Measurements from ENCODE around the gene PRR12. TPM values are rescaled to one million over a fixed set of nuclear protein-coding genes. Genes with fewer than 3 reads are reported as not detected.

Gene PRR12
- total RNA-seq, 4 donors from 2014 or later: 13.5 to 39.6 (median 28.1) TPM

- TF ChIP-seq POLR2A (IDR thresholded peaks at IDR 0.05) (peak; percentile 28 to 46), CTCF (IDR thresholded peaks at IDR 0.05) (peak; percentile 76 to 92 (median 88))
- peak; percentile 68 to 90 (median 87) for DNase-seq
- peak overlapping the region in 2 of 4 donors; percentile 26 to 43 for H3K4me3 ChIP-seq
- no peaks in the 10 kb centered on the region for H3K9me3 ChIP-seq
- no peaks in the 10 kb centered on the region for H3K27me3 ChIP-seq
- H3K27ac ChIP-seq: peak overlapping the region; percentile 24 to 73 (median 44)
- no peaks in the 10 kb centered on the region for H3K36me3 ChIP-seq
- H3K4me1 ChIP-seq: peaks cover 0 to 12% (median 4%) of the 10 kb centered on the region in 4 donors
Measured at GRCh38 chr19:49672131-49672919, 81.3 kb downstream of the PRR12 start.

Small RNAs within 50 kb of the gene (small RNA-seq; reads per million reads assigned to genes)
- 0 reads per million in 2 donors for gene RF00019

Other genes with a start within 250 kb of the PRR12 start
- 10 to 100 TPM in 1 of 4 donors, 1 to 10 TPM in 3; 1.2 to 28.1 (median 7.9) TPM for gene TEAD2, start 228.8 kb upstream of the PRR12 start, total RNA-seq
- not detected for gene DKKL1, start 227.3 kb upstream of the PRR12 start, total RNA-seq
- gene KASH5, start 202.9 kb upstream of the PRR12 start, total RNA-seq: not detected
- gene PTH2, start 167.7 kb upstream of the PRR12 start, total RNA-seq: not detected
- gene GFY, start 165.8 kb upstream of the PRR12 start, total RNA-seq: not detected
- gene SLC17A7, start 149.7 kb upstream of the PRR12 start, total RNA-seq: 1 to 10 TPM in 3 of 4 donors, not detected in 1; 1.2 to 2.0 (median 1.7) TPM
- 100 to 1,000 TPM in 3 of 4 donors, 10 to 100 TPM in 1; 96.2 to 229 (median 115) TPM for gene PIH1D1, start 139.4 kb upstream of the PRR12 start, total RNA-seq
- gene ALDH16A1, start 138.0 kb upstream of the PRR12 start, total RNA-seq: 10 to 100 TPM; 33.8 to 53.6 (median 49.1) TPM
- gene FLT3LG, start 117.0 kb upstream of the PRR12 start, total RNA-seq: 10 to 100 TPM in 1 of 4 donors, 1 to 10 TPM in 3; 2.8 to 22.3 (median 5.0) TPM
- gene RPL13A, start 103.6 kb upstream of the PRR12 start, total RNA-seq: 1,000 to 10,000 TPM; 1,523 to 3,539 (median 1,798) TPM
- gene RPS11, start 94.7 kb upstream of the PRR12 start, total RNA-seq: 1,000 to 10,000 TPM; 1,400 to 3,556 (median 1,785) TPM
- gene FCGRT, start 78.5 kb upstream of the PRR12 start, total RNA-seq: 100 to 1,000 TPM; 239 to 985 (median 837) TPM
- gene RCN3, start 63.2 kb upstream of the PRR12 start, total RNA-seq: 100 to 1,000 TPM in 3 of 4 donors, 10 to 100 TPM in 1; 78.6 to 199 (median 151) TPM
- gene NOSIP, start 10.6 kb upstream of the PRR12 start, total RNA-seq: 10 to 100 TPM; 73.4 to 86.7 (median 80.9) TPM
- gene PRRG2, start 9.9 kb upstream of the PRR12 start, total RNA-seq: 10 to 100 TPM in 3 of 4 donors, 1 to 10 TPM in 1; 1.7 to 20.8 (median 13.1) TPM
- 10 to 100 TPM; 17.2 to 48.0 (median 32.4) TPM for gene RRAS, start 49.0 kb downstream of the PRR12 start, total RNA-seq
- 10 to 100 TPM; 25.2 to 49.8 (median 44.0) TPM for gene SCAF1, start 51.0 kb downstream of the PRR12 start, total RNA-seq
- gene IRF3, start 74.7 kb downstream of the PRR12 start, total RNA-seq: 100 to 1,000 TPM in 3 of 4 donors, 10 to 100 TPM in 1; 98.6 to 131 (median 120) TPM
- gene BCL2L12, start 74.8 kb downstream of the PRR12 start, total RNA-seq: 10 to 100 TPM in 3 of 4 donors, 1 to 10 TPM in 1; 5.3 to 28.9 (median 12.2) TPM
- 100 to 1,000 TPM in 1 of 4 donors, 10 to 100 TPM in 3; 46.9 to 185 (median 80.0) TPM for gene PRMT1, start 86.1 kb downstream of the PRR12 start, total RNA-seq
- 1 to 10 TPM in 2 of 4 donors, not detected in 2; 4.4 to 9.1 TPM for gene ADM5, start 98.4 kb downstream of the PRR12 start, total RNA-seq
- gene CPT1C, start 99.9 kb downstream of the PRR12 start, total RNA-seq: 10 to 100 TPM in 1 of 4 donors, 1 to 10 TPM in 2, not detected in 1; 3.0 to 12.4 (median 5.6) TPM
- gene TSKS, start 172.1 kb downstream of the PRR12 start, total RNA-seq: not detected
- gene AP2A1, start 175.8 kb downstream of the PRR12 start, total RNA-seq: 100 to 1,000 TPM in 1 of 4 donors, 10 to 100 TPM in 3; 57.8 to 102 (median 85.1) TPM
- gene FUZ, start 222.1 kb downstream of the PRR12 start, total RNA-seq: 10 to 100 TPM in 3 of 4 donors, 1 to 10 TPM in 1; 4.1 to 13.8 (median 12.3) TPM
- gene MED25, start 227.1 kb downstream of the PRR12 start, total RNA-seq: 10 to 100 TPM; 29.7 to 57.7 (median 41.8) TPM

Measured in Peyer's patch (tissue), 4 donors.